Measurements from ENCODE around the gene DMGDH.

The DMGDH gene

DNA sequence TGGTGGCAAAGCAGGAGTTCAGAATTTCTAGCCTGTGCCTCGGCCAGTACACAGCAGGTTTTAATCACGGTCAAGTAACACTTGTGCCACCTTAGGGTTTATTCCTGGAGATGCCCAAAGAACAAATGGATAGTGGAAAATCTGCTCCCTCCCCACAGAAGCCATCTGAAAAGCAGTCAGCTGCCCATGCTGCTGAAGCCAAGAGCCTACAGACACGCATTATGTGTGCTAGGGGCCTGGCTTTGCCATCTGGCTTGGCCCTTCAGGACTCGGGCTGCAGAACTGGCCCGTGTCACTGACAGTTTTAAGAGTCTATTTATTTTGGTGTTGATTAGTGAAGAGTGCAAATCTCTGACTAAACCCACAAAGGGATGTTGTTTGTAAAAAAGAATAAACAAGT lies 95.5 kb downstream of the DMGDH start:
- DNase-seq (ENCODE audit: low spot score), result no peak

DNA sequence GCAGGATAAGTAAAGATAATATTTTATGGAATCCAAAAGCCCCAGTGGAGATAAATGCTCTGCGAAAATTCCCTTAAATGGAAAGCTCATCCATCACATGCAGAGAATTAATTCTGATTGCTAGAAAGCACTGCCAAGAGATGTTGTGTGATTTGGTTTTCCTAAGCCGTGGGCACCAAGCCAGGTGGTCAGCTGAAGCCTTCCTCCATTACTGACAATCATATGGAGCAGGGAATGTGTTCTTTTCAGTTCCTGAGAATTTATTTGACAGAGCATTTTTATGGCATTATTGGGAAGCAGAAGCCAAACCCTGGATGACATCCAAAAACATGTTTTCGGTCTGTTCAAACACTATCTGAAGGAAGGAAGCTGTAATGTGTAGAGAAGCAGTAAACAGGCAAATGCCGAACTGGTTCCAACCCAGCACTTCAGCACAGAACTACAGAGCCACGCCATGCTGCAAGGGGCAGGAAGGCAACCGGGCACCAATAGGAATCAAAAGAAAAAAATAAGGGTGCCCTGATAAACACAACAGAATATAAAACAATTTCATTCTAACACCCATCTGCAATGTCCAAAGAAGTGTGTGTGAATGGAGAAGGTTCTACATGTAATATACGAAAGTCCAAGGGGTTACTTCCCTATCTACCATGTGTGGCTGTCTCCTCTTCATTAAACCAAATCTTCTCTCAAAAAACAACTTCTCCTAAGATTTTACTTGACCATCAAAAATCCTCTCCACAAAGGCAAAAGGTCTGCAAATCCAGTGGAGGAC lies 96.6 kb downstream of the DMGDH start:
- peak; percentile 38 for DNase-seq (ENCODE audit: low spot score)

DNA sequence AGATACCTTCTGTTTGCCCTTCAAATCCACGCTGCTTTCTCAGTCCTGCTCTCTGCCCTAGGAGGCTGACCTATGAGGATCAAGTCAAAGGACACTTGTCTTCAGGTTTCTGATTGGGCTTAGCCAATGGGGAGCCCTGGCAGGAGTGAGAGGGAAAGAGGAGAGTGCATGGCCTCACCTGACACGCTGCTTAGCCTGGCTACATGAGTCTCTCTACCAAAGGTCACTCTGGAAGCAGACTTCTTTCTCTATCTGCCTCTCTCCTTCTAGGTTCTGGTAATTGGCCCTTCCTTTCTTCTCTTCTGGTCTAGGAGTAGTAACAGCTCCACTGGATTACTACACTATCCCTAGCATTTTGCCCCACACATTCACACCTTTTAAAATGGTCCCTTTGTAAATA lies 97.5 kb downstream of the DMGDH start:
- no peak for DNase-seq (ENCODE audit: low spot score)

DNA sequence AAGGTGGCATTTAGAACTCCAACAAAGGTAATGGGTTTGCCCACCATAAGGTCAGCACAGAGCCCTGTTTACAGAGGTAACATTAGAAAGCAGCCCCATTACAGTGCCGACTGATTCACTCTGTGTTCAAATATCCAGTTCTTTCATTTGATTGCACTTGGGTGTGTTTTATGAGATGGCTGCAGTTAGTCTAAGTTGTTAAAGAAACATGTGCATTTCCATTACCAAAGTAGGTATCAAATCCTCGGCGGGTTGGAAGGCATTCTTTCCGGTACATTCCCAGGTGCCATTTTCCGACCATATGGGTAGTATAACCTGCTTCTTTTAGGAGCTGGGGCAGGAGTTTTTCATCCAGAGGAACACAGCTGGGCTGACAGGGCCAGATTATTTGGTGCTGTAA lies 100.7 kb downstream of the DMGDH start:
- DNase-seq (ENCODE audit: low spot score), result no peak

DNA sequence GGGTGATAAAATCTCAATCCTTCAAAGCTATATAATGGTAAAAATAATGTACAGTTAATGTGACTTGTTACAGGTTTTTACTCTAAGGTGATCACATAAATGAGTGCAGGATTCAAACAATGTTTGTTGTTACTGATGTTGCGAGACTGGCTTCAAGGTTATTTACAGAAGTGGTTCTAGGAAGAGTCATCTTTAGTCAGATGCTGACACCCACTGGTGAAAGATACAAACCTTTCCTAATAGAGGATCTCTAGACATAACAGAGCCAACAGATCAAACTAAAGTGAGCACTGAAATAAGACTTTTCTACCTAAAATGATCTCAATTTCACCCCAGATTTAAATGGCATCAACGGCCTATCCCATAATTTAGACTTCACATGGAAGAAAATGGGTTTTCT lies 104.6 kb downstream of the DMGDH start:
- DNase-seq (ENCODE audit: low spot score), result peak; percentile 53

GRCh38 chr5:78961743-78962142 lies 107.7 kb downstream of the DMGDH start:
- DNase-seq (ENCODE audit: low spot score), result no peak

GRCh38 chr5:78959767-78960166 lies 109.7 kb downstream of the DMGDH start:
- no peak for DNase-seq (ENCODE audit: low spot score)

- no peak for DNase-seq (ENCODE audit: low spot score)
Measured at GRCh38 chr5:78958672-78959445, 110.6 kb downstream of the DMGDH start.

DNA sequence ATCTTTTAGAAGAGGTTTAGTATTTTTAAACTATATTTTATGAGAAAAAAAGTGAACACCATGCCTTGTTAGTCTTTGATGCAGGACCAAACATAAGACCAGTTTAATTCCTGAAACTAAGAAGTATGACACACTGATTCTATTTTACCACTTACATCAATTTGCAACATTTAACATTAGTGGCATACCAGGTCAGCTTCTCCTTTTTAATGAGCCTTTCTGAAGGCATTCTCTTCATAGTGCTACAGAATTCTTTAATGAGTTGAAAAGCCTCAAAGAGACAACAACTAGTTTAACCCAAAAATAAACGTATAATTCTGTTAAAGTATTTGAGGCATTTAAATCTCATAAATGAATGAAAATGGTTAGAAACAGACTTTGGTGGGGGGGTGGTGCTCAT lies 112.6 kb downstream of the DMGDH start:
- no peak for DNase-seq (ENCODE audit: low spot score)

DNA sequence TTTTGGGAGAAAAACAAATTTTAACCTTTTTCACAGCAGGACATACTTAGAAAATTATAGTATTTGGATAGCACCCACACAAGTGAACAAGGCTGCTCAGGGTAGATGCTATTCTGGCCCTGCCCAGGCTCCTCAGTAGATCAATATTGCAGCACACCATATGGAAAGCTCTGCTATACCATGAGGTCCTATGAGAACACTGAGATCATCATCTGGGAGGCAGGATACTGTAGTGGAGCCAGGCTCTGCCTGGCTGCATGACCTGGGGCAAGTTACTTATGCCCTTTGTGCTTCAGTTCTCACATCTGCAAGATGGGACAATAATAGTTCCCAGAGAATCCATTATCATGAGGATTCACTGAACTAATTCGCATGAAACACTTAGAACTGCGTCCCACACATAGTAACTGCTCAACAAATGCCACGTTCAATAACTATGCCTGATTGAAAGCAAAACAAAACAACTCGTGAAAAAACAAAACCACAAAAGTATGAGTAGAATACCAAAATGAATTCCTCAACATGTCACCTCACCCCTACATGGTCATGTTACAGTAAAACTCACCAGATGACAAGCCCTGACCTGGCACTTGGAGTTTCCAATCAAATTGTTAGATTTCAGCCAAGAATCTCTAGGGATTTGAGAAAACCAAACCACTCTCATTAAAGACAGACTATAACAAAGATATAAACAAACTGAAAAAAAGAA lies 116.2 kb downstream of the DMGDH start:
- peak; percentile 53 for DNase-seq (ENCODE audit: low spot score)
